GM21619 (cell line): ENCODE measurements around the gene TMIE.
"Not testable (repeated sequence)": the region's sequence is repeated elsewhere in the genome, so short reads cannot be mapped to it uniquely, and the experiment has no call there.

ENCODE experiments used
- ATAC-seq: cut with Tn5 transposase; IDR thresholded peaks from one replicate; pipeline ENCODE4 v1.9.1; 2021; ENCODE audit not compliant: unreplicated experiment

Gene TMIE

DNA sequence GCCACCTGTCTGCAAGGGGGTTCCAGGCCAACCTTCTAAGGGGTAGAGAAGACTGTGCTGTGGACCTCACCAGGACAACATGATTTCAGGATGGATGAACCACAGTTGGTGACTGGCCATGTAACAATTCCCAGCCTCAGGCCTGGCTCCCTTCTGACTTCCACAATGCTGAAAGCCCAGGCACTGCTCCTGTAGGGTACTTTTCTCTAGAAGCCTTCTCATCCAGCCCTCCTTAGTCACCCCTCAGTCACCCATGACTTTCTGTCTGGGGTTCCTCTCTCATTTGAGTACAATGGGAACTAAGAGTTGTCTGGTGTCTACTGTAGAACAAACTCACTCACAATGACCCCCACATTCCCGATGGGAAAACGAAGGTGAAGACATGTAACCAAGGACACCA lies 16.3 kb upstream of the TMIE start:
- ATAC-seq, result no peak

DNA sequence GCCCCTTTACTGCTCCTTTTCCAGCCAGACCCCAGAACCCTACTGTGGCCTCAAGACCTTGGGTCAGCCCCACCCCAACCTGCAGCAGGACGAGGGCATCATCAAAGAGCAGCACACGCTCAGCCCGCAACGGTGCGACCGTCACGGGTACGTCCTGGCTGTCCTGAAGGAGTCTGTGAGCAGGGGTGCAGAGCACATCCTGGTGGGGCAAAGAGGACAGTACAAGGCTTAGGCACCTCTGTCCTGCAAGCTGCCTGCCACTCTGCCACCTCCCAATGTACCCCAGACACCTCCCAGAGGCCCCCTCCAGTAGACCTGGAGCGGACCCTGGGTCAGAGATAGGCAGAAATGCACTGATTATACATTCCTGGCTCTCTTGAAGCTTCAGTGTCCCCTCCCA lies 15.7 kb upstream of the TMIE start:
- ATAC-seq, result no peak

- no peak for ATAC-seq
Observed at GRCh38 chr3:46690798-46691197, 10.4 kb upstream of the TMIE start.

GRCh38 chr3:46692566-46692990 lies 8.6 kb upstream of the TMIE start:
- no peak for ATAC-seq

DNA sequence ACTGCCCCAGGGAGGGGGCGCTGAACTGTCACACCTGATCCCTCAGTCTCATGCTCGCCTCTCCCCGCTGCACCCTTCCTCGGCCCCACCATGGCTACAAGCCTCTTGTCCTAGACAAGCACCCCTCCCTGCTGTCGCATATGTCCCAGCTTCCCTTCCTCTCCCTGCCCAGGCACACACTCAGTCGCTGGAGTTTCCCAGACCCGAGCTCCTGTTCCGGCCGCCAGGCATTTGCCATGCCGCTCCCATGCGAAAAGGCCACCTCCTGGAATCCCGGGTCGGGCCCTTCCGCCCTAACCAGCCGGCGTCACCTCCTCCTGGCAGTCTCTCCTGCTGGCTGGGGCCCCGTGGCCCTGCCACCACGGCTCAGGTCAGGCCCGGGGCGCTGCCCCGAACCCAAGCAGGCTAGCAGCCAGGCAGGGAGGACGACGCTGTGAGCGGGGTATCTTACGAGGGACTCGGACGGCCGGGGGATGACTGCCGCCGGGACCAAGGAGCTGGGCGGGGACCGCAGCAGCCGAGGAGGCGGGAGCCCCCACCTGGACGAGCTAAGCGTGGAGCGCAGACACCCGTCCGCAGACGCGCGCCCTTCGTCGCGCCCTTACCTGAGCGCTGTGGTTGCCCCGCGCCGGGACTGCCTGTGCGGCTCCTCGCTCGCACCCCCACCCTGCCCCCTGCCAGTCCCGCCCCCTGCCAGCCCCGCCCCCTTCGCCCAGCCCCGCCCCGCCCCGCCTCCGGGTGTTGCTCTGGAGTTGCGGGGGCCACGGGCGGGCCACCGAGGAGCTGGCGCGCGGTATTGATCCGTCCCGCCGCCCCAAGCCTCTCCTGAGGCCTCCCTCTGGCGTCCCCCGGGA lies 7.9 kb upstream of the TMIE start, which contains the start of gene ALS2CL:
Gene ALS2CL (minus strand): TSS at position 642 of the 854 bp plus-strand sequence. CDS start 4,239 bp downstream, outside the sequence.
- no peak for ATAC-seq

- ATAC-seq, result no peak
Observed at GRCh38 chr3:46693892-46694226, 7.3 kb upstream of the TMIE start.

DNA sequence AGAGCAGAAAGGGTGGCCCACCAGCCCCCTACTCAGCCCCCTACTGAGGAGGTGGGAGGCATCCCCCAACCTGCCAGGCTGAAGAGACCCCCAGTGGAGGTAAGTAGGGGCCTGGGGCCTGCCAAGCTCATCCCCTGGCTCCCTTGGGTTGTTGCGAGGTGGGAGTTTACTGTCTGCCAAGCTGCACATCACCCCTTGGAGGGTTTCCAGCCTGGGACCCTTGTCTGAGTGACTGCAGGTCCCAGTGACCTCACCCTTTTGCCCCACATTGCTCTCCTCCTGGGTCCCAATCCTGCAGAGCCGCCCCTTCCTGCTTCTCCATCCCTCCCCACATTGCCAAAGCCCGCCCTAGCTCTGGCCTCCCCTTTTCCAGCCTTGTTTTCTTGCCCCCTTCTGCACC lies 6.7 kb upstream of the TMIE start:
- no peak for ATAC-seq

- ATAC-seq, result no peak
Observed at GRCh38 chr3:46695177-46695961, 5.8 kb upstream of the TMIE start.

DNA sequence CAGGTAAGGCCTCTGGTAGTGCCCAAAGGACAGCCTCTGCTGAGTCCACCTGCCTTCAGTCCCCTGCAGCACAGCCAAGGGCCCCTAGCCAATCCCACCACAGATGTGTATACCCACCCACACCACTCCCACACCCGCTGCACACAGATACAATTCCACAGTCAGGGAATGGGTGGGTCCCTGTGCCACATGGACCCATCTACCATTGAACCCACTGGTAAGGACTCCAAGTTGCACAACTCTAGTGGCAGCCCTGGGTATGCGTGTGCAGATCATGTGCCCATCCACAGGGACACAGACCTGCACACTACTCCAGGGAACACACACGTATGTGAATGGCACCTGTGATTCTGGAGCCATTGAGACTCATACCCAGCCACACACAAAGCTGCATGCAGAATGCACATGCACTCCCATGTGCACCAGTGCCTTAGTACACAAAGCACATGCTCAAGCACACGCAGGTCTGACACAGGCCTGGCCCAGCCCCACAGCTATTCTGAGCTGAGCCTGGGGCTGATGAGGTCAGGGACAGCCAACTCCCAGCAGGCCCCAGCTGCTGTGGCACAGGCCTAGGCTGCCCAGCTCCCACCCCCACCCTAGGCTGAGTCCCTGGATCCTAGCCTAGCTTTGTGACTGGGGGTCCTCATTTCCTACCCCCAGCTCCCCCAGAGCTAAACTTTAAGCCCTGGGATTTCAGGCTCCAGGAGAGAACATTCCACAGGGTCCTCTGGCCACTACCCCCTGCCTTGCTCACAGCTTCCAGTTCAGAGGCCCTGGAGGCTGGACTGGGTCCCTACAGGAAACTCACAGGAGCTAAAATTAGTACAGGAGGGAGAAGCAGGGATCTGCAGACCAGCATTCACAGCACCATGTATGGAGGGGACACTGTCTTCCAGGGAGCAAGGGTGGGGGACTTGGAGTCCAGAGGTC lies 5.0 kb upstream of the TMIE start:
- ATAC-seq, result no peak

DNA sequence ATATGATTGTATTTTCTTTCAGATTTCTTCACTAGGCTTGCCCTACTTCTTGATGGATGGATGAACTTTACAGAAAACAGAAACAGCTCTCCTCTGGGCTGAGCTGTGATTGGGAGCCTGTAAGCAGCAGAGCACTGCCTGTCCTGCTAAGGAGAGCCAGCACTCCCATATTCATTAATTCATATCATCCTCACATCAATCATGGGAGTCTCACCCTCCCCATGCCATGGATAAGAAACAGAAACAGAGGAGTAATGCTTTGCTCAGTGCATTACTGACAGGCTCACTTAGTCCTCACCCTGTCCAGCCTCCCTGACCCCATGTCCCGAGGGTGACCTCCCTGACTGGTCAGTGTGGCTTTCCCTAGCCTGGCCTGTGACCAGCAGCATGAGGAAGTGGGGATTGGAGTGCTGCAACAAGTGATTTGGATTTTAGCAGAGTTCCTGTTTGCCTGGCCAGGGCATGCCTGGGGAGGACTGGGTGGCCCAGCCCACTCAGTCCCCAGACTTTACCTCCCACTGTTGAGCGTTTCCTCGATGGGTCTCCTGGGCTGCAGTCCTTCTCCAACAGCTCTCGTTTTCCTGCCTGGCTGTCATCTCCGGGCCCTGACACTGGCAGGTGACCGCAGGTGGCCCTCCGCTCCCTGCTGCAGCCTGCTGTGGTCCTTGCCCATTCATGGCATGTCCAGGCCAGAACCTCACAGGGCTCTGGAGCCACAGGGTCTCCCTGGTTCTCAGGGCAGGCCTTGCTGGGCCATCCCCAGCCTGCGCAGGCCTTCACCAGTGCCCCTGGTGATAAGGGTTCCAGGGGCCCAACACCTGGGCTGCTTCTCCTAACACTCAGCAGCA lies 1.3 kb upstream of the TMIE start:
- no peak for ATAC-seq

DNA sequence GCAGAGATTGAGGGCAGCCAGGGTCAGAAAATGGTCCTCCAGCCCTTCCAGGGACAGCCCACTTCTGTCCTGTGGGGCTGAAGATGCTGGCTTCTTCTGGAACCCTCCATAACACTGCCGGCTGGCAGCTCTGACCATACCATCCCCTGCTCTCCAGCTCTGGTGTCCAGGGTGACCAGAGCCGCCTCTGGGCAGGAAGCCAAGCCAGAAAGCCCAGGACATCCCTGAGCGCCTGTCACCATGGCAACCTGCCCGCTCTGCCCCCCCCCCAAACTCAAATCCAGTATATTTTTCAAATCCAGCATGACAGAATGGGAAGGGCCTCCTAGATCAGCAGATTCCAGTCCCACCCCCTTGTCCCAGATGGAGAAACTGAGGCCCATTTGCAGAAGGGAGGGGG lies 420 bp upstream of the TMIE start:
- ATAC-seq, result no peak

DNA sequence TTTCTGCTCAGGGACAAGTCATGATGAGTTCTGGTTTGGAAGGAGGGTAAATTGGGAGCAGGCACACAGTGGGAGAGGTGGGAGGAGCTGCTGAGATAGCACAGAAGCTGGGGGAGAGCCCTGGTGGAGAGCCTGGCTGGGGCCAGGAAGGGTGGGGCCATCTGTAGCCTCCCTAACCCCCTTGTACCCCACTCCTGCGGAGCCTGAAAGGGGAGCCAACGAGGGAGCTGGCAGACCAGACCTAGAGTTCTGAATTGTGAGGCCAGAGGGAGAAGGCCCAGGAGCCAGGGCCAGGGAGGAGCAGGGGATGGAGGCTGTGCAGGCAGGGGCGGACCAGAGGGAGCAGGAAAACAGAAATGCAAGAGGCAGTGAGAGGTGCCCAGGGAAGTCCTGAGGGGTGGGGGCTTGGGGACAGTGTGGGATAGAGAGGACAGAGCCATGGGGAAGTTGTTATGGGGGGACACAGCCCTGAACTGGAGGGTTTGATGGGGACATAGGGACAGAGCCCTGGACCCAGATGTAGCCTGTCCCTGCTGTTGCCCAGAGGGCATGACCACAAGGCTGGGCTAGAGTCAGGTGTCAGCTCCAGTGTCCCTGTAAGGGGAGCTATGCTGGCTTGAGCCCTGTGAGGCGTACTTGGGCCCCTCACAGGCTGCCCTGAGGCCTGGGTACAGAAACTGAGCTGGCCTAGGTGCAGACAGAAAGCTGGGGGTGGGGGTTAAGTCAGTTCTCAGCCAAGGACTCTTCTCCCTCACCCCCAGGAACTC lies 1.2 kb downstream of the TMIE start:
- no peak for ATAC-seq

DNA sequence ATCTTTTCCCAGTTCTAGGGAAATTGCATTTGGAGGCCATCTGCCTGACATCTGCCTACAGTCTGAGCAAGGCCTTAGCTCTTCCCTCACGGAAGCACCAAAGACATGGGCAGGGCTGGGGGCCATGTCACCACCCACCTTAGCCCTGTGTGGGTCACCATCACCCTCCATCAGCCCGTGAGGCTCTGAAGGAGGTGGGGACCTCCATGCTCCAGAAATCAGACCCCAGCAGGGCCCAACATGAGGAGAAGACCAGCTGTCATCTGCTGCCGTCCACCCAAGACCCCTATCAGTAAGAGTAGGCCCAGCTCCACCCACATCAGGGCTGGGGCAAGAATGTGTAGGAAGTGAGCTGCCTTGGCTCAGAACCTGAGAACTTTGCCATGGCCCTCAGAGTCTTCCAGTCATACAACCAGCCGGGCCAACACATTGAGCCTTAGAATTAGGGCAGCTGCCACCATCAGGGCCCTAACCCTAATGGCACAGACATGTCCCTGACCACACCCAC lies 1.9 kb downstream of the TMIE start:
- no peak for ATAC-seq

DNA sequence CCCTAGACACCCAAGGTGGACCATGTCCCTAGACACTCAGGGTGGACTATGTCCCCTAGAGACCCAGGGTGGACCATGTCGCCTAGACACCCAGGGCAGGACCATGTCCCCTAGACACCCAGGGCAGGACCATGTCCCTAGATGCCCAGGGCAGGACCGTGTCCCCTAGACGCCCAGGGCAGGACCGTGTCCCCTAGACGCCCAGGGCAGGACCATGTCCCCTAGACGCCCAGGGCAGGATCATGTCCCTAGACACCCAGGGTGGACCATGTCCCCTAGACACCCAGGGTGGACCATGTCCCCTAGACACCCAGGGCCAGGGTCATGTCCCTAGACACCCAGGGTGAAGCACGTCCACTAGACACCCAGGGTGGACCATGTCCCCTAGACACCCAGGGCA lies 3.2 kb downstream of the TMIE start:
- ATAC-seq, result not testable (repeated sequence)

DNA sequence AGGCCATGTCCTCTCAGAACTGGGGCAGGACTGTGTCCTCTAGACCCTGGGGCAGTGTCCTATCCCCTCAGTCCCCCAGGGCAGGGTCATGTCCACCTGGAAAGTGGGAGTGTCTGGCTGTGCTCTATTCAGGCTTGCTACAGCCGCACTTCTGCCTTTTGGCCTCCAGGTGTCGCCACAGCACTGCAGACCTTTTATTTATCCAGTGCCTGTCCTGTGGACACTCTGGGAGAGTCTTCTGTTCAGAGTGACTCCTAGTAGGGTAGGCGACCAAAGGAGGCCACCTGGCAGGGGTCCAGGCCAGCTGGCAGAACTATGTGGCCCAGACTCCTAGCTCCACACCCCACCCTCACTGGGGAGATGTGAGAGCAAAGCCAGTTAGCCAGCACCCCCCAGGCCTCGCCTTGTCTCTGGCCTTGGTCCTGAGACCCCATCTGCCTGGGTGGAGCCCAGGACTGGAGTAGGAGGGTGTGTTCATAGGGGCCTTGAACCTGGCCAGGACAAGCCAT lies 3.9 kb downstream of the TMIE start:
- ATAC-seq, result peak; percentile 54

DNA sequence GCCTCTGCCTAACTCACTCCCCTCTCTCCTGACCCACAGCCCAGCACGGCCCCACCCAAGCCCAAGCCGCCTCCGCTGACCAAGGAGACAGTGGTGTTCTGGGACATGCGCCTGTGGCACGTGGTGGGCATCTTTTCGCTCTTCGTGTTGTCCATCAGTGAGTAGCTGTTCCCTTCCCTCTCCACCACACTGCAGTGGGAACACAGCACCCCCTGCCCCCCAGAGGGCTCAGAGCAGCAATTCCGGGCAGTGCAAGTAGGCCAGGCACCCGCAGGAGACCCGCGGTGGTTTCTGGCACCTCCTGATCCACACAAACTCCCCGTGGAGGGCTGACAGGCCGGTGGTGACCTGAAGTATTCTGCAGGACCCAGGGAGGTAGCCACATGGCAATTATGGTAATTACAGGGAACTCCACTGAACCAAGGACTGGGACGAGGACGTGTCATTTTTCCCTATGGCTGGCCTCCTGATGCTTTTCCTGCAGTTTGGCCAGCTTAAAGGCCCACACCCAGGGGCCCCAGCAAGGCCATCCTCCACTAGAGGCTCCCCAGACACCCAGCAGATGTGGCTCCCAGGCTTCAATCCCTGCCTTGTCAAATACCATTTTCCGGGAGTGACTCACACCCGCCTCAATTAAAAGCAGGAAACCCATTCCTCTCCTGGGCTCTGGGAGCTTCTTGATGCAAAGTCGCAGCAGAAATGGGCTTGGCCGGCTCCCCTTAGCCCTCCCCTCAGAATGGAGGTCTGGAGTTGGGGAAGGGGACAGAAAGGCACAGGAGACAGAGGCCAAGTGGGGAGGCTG lies 4.8 kb downstream of the TMIE start:
- no peak for ATAC-seq

GRCh38 chr3:46706771-46707582 lies 5.8 kb downstream of the TMIE start:
- ATAC-seq, result no peak
